GM19468 (cell line): Measurements from ENCODE around the gene ERFE.
A peak's percentile ranks its signal among the peaks of the same experiment; 100 is the strongest.

Experiments used
- ATAC-seq: cut with Tn5 transposase; IDR thresholded peaks from one replicate; pipeline ENCODE4 v1.9.1; 2021; ENCODE audit warnings: mild to moderate bottlenecking, moderate library complexity, moderate number of reproducible peaks; ENCODE audit not compliant: unreplicated experiment; ENCODE audit errors: extremely low read depth

The ERFE gene

GRCh38 chr2:238125127-238125885 is 33.5 kb upstream of the ERFE start:
- ATAC-seq = no peak

DNA sequence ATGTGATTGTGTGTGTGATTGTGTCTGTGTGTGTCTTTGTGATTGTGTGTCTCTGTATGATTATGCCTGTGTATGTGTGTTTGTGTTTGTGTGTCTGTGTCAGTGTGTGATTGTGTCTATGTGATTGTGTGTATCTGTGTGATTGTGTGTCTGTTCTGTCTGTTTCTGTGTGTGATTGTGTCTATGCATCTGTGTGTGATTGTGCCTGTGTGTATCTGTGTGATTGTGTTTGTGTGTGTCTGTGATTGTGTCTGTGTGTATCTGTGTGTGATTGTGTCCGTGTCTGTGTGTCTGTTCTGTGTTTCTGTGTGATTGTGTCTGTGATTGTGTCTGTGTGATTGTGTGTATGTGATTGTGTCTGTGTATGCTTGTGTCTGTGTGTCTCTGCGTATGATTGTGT is 32.4 kb upstream of the ERFE start:
- ATAC-seq = no peak

DNA sequence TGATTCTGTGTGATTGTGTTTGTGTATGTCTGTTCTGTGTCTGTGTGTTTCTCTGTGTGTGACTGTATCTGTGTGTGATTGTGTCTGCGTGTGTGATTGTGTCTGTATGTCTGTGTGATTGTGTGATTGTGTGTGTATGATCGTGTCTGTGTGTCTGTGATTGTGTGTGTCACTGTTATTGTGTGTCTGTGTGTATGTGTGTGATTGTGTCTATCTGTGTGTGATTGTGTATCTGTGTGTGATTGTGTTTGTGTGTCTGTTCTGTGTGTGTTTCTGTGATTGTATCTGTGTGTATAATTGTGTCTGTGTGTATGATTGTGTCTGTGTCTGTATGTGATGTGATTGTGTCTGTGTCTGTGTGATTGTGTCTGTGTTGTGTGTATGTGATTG is 32.0 kb upstream of the ERFE start:
- ATAC-seq = no peak

- peak; percentile 58 for ATAC-seq
Measured at GRCh38 chr2:238127165-238128060, 31.4 kb upstream of the ERFE start.

DNA sequence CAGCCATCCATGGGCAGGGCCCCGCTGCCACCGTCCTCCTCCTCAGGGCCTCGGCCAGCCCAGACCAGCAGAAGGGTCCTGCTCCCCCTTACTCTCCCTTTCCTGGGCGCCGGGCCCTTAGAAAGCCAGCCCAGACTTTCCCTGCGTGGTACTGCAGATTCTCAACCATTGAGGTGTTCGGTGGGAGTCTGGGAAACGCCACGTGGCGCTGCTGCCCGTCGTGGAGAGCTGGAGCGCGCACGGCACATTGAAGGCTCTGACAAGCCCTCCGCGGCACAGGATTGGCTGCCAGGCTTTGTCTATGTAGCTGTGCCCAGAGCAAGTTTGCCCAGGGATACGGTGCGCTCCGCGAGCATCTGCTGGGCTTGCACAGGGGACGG is 30.7 kb upstream of the ERFE start:
- ATAC-seq = no peak

DNA sequence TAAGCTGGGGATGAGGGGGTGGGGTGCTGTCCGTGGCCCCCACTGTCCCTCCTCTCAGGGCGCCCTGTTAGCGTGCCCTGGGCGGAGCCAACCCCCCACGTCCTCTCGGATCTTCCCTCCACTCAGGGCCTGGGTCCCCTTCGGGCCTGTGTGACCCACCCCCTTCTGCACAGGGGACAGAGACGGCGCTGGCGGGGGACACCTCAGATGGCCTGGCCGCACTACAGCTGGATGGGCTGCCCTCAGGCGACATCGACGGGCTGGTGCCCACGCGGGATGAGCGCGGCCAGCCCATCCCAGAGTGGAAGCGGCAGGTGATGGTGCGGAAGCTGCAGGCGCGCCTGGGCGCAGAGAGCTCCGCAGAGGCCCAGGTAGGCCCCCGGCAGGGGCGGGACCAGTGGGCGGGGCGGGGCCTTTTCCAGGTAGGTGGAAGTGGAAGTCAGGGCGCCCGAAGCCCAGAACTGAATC is 30.2 kb upstream of the ERFE start:
- ATAC-seq = no peak

DNA sequence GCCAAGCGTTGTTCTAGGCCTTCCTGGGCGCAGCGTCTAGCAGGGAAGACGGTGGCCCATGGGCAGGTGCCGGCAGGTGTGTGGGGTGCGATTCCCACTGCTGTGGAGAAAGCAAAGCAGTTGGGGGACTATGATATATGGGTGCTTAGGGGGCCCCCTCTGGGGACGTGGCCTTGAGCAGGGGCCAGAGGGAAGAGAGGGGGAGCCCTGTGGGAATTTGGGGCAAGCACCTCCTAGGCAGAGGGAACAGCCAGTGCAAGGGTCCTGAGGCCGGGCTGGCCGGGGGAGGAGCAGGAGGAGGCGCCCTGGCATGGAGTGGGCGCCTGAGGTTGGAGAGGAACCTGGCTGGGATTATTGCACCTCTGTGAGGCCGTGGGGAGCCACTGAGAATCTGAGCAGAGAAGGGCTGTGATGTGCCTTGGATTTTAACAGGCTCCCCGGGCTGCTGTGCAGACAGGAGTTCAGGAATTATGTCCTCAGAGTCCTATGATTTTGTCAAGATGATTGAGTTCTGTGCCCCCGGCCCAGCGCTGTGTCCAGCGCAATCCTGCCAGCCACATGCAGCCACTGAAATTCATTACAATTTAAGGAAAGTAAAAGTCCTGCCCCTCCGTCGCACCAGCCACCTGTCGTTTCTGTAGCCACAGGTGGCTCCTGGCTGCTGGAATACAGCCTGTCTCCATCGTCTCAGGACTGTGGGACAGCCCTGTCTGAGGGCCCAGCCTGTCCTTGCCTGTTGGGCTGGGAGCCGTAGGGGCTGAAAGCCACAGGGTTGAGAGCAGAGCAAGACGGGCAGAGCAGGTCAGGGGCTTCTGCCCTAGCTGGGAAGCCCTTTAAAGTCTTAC is 29.4 kb upstream of the ERFE start:
- no peak for ATAC-seq

GRCh38 chr2:238130111-238130695 is 28.6 kb upstream of the ERFE start:
- ATAC-seq = no peak

GRCh38 chr2:238130696-238131628 is 27.8 kb upstream of the ERFE start:
- no peak for ATAC-seq

- no peak for ATAC-seq
Measured at GRCh38 chr2:238131761-238132462, 26.9 kb upstream of the ERFE start.

DNA sequence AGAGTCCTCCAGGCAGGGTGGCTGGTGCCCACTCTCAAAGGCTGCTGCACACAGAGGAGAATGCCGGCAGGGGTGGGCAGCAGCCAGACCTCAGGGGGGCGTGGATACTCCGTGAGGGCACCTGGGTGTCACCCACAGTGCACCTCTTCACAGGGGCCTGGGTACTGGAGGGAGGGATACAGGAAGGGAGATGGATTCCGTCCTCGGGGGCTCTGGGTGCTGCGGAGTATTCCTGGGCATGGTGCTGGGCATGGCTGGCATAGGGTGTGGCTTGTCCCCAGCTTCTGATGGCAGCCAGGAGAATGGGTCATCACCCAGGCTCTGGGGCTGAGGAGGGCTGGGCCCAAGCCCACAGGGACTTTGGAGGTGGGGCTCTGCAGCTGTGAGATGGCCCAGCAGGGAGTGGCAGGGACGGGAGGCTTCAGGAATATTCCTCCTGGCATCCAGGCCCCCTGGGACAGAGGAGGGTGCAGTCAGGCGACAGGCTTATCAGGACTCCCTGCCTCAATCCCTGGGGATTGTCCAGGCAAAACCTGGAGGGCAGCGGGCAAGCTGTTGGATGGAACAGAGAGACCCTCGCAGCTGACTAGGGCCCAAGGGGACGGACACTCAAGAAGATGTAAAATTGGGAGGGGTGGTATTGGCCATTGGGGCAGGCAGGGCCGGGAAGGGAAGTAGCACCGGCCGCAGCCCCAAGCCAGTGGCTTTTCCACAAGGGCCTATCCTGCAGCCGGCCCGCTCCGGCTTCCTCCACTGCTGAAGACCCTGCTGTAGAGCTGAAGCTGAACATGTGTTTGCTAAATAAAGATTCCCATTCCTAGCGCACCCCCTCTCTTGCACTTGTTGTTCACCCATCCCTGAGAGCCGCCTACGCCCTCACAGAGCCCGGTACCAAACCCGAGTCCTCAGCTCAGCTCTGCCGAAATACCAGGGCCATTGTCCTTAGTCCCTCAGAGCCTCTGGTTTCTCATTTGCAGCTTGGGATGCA is 26.0 kb upstream of the ERFE start:
- no peak for ATAC-seq

GRCh38 chr2:238133499-238134392 is 25.0 kb upstream of the ERFE start:
- ATAC-seq = no peak

DNA sequence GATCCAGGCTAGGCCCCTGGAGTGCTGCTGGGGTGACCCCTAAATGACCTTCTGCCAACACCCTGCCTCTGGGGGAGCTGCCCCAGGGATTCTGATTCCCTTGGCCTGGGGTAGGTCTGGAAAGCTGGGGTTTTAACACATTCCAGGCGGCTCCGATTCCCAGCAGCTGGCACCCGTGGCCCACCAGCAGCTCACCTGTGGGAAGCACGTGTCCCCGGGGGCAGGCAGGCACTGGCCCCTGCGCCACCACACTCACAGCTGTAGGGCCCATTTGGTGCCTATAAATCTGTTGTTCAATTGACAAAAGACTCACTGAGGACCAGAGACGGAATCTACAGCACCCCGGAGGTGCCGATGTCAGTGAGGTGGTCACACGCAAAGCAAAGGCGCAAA is 24.4 kb upstream of the ERFE start:
- ATAC-seq = no peak

DNA sequence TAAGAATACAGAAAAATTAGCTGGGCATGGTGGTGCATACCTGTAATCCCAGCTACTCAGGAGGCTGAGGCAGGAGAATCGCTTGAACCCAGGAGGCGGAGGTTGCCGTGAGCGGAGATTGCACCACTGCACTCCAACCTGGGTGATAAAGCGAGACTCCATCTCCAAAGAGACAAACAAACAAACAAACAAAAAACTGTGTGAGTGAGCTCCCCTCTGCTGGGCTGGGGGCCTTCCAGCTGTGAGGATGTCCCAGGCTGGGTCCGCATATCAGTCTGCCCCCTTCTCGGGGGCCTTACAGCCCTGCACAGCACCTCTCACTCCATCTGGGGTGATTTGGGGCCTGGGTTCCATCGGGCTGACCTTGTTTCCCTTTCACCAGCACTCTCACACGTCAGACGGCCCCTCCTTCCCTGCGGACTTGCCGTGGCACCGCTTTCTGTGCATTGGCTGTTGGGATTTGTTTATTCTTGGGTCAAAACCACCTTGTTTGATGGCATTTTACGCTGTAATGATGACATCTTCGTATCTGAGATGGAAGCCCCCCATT is 23.1 kb upstream of the ERFE start:
- ATAC-seq = no peak

DNA sequence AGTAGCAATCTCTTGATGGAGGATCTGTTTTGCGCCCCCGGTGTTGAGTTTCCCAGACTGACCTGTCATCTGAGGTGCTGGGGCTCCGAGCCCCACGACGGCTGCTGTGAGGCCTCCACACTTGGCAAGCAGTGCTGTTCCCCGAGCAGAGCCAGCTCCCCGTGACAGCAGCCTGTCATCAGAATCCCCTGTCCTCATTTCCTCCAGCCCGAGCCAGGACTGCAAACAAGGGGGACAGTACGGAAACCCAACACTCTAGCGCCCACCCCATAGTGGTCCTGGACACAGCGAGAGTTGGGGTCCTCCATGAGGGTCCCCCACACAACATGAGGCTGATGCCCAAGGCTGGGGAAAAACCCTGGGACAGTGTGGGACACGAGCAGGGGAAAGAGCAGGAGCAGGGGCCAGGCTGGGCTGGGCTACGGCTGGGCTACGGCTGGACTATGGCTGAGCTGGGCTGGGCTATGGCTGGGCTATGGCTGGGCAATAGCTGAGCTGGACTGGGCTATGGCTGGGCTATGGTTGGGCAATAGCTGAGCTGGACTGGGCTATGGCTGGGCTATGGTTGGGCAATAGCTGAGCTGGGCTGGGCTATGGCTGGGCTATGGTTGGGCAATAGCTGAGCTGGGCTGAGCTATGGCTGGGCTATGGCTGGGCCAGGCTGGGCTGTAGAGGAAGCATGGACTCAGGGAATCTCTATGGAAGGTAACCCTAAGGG is 21.8 kb upstream of the ERFE start:
- no peak for ATAC-seq
